ENCODE measurements around the gene DHODH.
"Not testable (repeated sequence)": the region's sequence is repeated elsewhere in the genome, so short reads cannot be mapped to it uniquely, and the experiment has no call there.

DHODH gene

GRCh38 chr16:72001180-72001874, 7.2 kb upstream of the DHODH start:
- no peak for TF ChIP-seq CTCF (IDR thresholded peaks at IDR 0.05; ENCODE audit: insufficient read depth, missing control alignments)
- no peak for DNase-seq (ENCODE audit: insufficient read length, low spot score)
- FAIRE-seq = no peak

GRCh38 chr16:72002619-72003018, 5.9 kb upstream of the DHODH start:
- FAIRE-seq (no peak), DNase-seq (ENCODE audit: insufficient read length, low spot score) (no peak)
- no peak for TF ChIP-seq CTCF (IDR thresholded peaks at IDR 0.05; ENCODE audit: insufficient read depth, missing control alignments)

GRCh38 chr16:72008065-72008423, 500 bp upstream of the DHODH start:
- not testable (repeated sequence) for FAIRE-seq; DNase-seq (ENCODE audit: insufficient read length, low spot score)

- DNase-seq (ENCODE audit: insufficient read length, low spot score) = no peak
- TF ChIP-seq CTCF (IDR thresholded peaks at IDR 0.05; ENCODE audit: insufficient read depth, missing control alignments) = no peak
- no peak for FAIRE-seq
Observed at GRCh38 chr16:72009779-72010178, 1.2 kb downstream of the DHODH start.

- FAIRE-seq (no peak), DNase-seq (ENCODE audit: insufficient read length, low spot score) (no peak)
- no peak for TF ChIP-seq CTCF (IDR thresholded peaks at IDR 0.05; ENCODE audit: insufficient read depth, missing control alignments)
Observed at GRCh38 chr16:72012607-72013006, 4.1 kb downstream of the DHODH start.

GRCh38 chr16:72013389-72013788, 4.8 kb downstream of the DHODH start:
- DNase-seq (ENCODE audit: insufficient read length, low spot score) (no peak), FAIRE-seq (no peak)
- TF ChIP-seq CTCF (IDR thresholded peaks at IDR 0.05; ENCODE audit: insufficient read depth, missing control alignments) = no peak

- DNase-seq (ENCODE audit: insufficient read length, low spot score) (no peak), FAIRE-seq (no peak)
- no peak for TF ChIP-seq CTCF (IDR thresholded peaks at IDR 0.05; ENCODE audit: insufficient read depth, missing control alignments)
Observed at GRCh38 chr16:72013888-72014581, 5.5 kb downstream of the DHODH start.

All from D721Med (cell line).